ENCODE results near the gene PRR15L. TPM values are rescaled to one million over a fixed set of nuclear protein-coding genes. Genes with fewer than 3 reads are reported as not detected.

Gene PRR15L
- polyA plus RNA-seq, 12 donors: 0.12 to 36.5 (median 0.64) TPM; not detected in 5

GRCh38 chr17:47902039-47902744, 55.5 kb downstream of the PRR15L start:
- no peak for DNase-seq

Other genes starting within 250 kb of the PRR15L start
- gene TBX21, start 224.6 kb downstream of the PRR15L start, polyA plus RNA-seq (ENCODE audit: insufficient read length in 12 of 12): under 1 TPM in 9 of 12 donors, not detected in 3; 0.07 to 0.40 (median 0.15) TPM
- gene OSBPL7, start 136.1 kb downstream of the PRR15L start, polyA plus RNA-seq (ENCODE audit: insufficient read length in 12 of 12): 10 to 100 TPM in 8 of 12 donors, 1 to 10 TPM in 3, not detected in 1; 6.9 to 18.8 (median 13.6) TPM
- 10 to 100 TPM in 11 of 12 donors, not detected in 1; 38.6 to 66.4 (median 51.1) TPM for gene MRPL10, start 126.3 kb downstream of the PRR15L start, polyA plus RNA-seq (ENCODE audit: insufficient read length in 12 of 12)
- 1 to 10 TPM in 5 of 12 donors, under 1 TPM in 5, not detected in 2; 0.57 to 1.8 (median 1.0) TPM for gene LRRC46, start 126.2 kb downstream of the PRR15L start, polyA plus RNA-seq (ENCODE audit: insufficient read length in 12 of 12)
- 10 to 100 TPM in 11 of 12 donors, not detected in 1; 15.6 to 45.1 (median 23.2) TPM for gene SCRN2, start 116.6 kb downstream of the PRR15L start, polyA plus RNA-seq (ENCODE audit: insufficient read length in 12 of 12)
- 1 to 10 TPM in 7 of 12 donors, under 1 TPM in 4, not detected in 1; 0.61 to 8.9 (median 1.5) TPM for gene SP6, start 106.7 kb downstream of the PRR15L start, polyA plus RNA-seq (ENCODE audit: insufficient read length in 12 of 12)
- gene SP2, start 61.6 kb downstream of the PRR15L start, polyA plus RNA-seq (ENCODE audit: insufficient read length in 12 of 12): 10 to 100 TPM in 11 of 12 donors, not detected in 1; 12.8 to 39.2 (median 15.4) TPM
- gene PNPO, start 16.3 kb downstream of the PRR15L start, polyA plus RNA-seq (ENCODE audit: insufficient read length in 12 of 12): 10 to 100 TPM in 7 of 12 donors, 1 to 10 TPM in 4, not detected in 1; 7.4 to 29.2 (median 10.7) TPM
- 100 to 1,000 TPM in 1 of 12 donors, 10 to 100 TPM in 10, not detected in 1; 66.0 to 120 (median 74.3) TPM for gene CDK5RAP3, start 13.2 kb upstream of the PRR15L start, polyA plus RNA-seq (ENCODE audit: insufficient read length in 12 of 12)
- 10 to 100 TPM in 11 of 12 donors, not detected in 1; 36.1 to 70.2 (median 42.4) TPM for gene COPZ2, start 79.9 kb upstream of the PRR15L start, polyA plus RNA-seq (ENCODE audit: insufficient read length in 12 of 12)
- gene NFE2L1, start 90.5 kb upstream of the PRR15L start, polyA plus RNA-seq (ENCODE audit: insufficient read length in 12 of 12): 100 to 1,000 TPM; 146 to 376 (median 279) TPM
- 100 to 1,000 TPM in 4 of 12 donors, 10 to 100 TPM in 7, not detected in 1; 76.0 to 134 (median 85.3) TPM for gene CBX1, start 143.6 kb upstream of the PRR15L start, polyA plus RNA-seq (ENCODE audit: insufficient read length in 12 of 12)
- gene SNX11, start 149.9 kb upstream of the PRR15L start, polyA plus RNA-seq (ENCODE audit: insufficient read length in 12 of 12): 10 to 100 TPM in 7 of 12 donors, 1 to 10 TPM in 4, not detected in 1; 7.7 to 14.4 (median 10.2) TPM

All from muscle of arm (tissue), 12 donors.